SK-N-SH (cell line): Measurements from ENCODE around the gene MMP24OS. TPM values are rescaled to one million over a fixed set of nuclear protein-coding genes. Genes with fewer than 3 reads are reported as not detected.

ENCODE experiments used
- CTCF ChIA-PET: fragments of 300-600, 350-600 bp; formaldehyde crosslinking; extraction: SDS; loops from one replicate; lab custom pipeline; 2021; lab: Yijun Ruan, JAX
- POLR2A ChIA-PET: fragments of 350-600 bp; sonication (Branson Sonifier 250); formaldehyde crosslinking; extraction: SDS; loops from one replicate; lab custom pipeline; 2020; ENCODE audit warnings: antibody characterized with exemption, inconsistent platforms; lab: Yijun Ruan, JAX
- DNase-seq: peaks from one replicate; pipeline ENCODE4 v3.0.0; 2012
- H2AFZ ChIP-seq: fragments of 200-600 bp; sonication (generic); 2 replicates; pipeline ENCODE4 v1.8.1; 2016; ENCODE audit warnings: antibody characterized with exemption, mild to moderate bottlenecking, low read depth
- H3F3A ChIP-seq: fragments of 200-600 bp; sonication (generic); replicated peaks from 2 replicates; pipeline ENCODE3; 2016; ENCODE audit warnings: antibody characterized with exemption, mild to moderate bottlenecking; ENCODE audit not compliant: insufficient read depth
- H3K27ac ChIP-seq, 2 experiments: fragments of 200-500 bp in 1 of 2; fragments of 200-600 bp in 1 of 2; sonication (Bioruptor generic) in 1 of 2; sonication (generic), shearing (Covaris generic) in 1 of 2; 2 replicates each; pipeline versions ENCODE4 v1.5.1 to v1.6.1; 2014 to 2016; ENCODE audit warnings: low read depth in 2 of 2, inconsistent platforms in 1 of 2, low read length in 1 of 2, mild to moderate bottlenecking in 1 of 2, mixed read lengths in 1 of 2
- H3K27me3 ChIP-seq: fragments of 200-600 bp; sonication (generic), shearing (Covaris generic); 2 replicates; pipeline ENCODE4 v1.6.1; 2016; ENCODE audit warnings: mixed run types; ENCODE audit not compliant: insufficient read depth
- H3K36me3 ChIP-seq, 2 experiments: fragments of 200-500 bp in 1 of 2; fragments of 200-600 bp in 1 of 2; sonication (Bioruptor generic) in 1 of 2; sonication (generic) in 1 of 2; replicated peaks in 1 of 2; 2 replicates each; pipeline versions ENCODE3 to v1.5.1; 2014 to 2016; ENCODE audit warnings: low read length in 1 of 2, mild to moderate bottlenecking in 1 of 2; ENCODE audit not compliant: insufficient read depth in 2 of 2, control insufficient read depth in 1 of 2
- H3K4me1 ChIP-seq, 2 experiments: fragments of 200-500 bp in 1 of 2; fragments of 200-600 bp in 1 of 2; sonication (Bioruptor generic) in 1 of 2; sonication (generic), shearing (Covaris generic) in 1 of 2; 2 replicates each; pipeline versions ENCODE4 v1.5.1 to v1.6.1; 2014 to 2016; ENCODE audit warnings: low read depth in 1 of 2, low read length in 1 of 2, mixed run types in 1 of 2; ENCODE audit not compliant: insufficient read depth in 2 of 2, control insufficient read depth in 1 of 2
- H3K4me2 ChIP-seq: fragments of 200-600 bp; sonication (generic), shearing (Covaris generic); 2 replicates; pipeline ENCODE4 v1.6.1; 2017; ENCODE audit warnings: mixed run types
- H3K4me3 ChIP-seq, 2 experiments: fragments of 200-500 bp in 1 of 2; fragments of 200-600 bp in 1 of 2; sonication (Bioruptor generic) in 1 of 2; sonication (generic), shearing (Covaris generic) in 1 of 2; 2 replicates each; pipeline versions ENCODE4 v1.5.1 to v1.8.1; 2014 to 2016; ENCODE audit warnings: low read depth in 2 of 2, inconsistent platforms in 1 of 2, low read length in 1 of 2, mild to moderate bottlenecking in 1 of 2, mixed read lengths in 1 of 2, moderate library complexity in 1 of 2
- H3K79me2 ChIP-seq: fragments of 200-600 bp; sonication (generic); 2 replicates; pipeline ENCODE4 v1.8.1; 2017; ENCODE audit warnings: mild to moderate bottlenecking; ENCODE audit not compliant: insufficient read depth
- H3K9ac ChIP-seq: fragments of 200-600 bp; sonication (generic); 2 replicates; pipeline ENCODE4 v1.6.1; 2017; ENCODE audit warnings: mixed run types
- H3K9me2 ChIP-seq: fragments of 200-600 bp; sonication (generic); 2 replicates; pipeline ENCODE4 v1.6.1; 2017; ENCODE audit warnings: mixed run types
- H3K9me3 ChIP-seq: fragments of 200-600 bp; sonication (generic); 2 replicates; pipeline ENCODE4 v1.6.1; 2017; ENCODE audit warnings: mixed run types, mild to moderate bottlenecking, moderate library complexity
- H4K20me1 ChIP-seq: fragments of 200-600 bp; sonication (generic); 2 replicates; pipeline ENCODE4 v1.6.1; 2017; ENCODE audit warnings: mild to moderate bottlenecking, mixed run types; ENCODE audit not compliant: insufficient read depth
- CHD2 ChIP-seq: fragments of 150-350 bp; IDR thresholded peaks from 2 replicates; pipeline ENCODE4 v1.6.1; 2018; ENCODE audit warnings: low read length; ENCODE audit not compliant: partially characterized antibody
- CTCF ChIP-seq: fragments of 200-600 bp; sonication (generic); IDR thresholded peaks from 2 replicates; pipeline ENCODE4 v1.6.1; 2017; ENCODE audit warnings: antibody characterized with exemption, mild to moderate bottlenecking, moderate library complexity
- FOSL2 ChIP-seq: IDR thresholded peaks from 2 replicates; pipeline ENCODE4 v1.4.0; 2012; ENCODE audit warnings: low read depth, mild to moderate bottlenecking, moderate library complexity, borderline replicate concordance
- FOXJ3 ChIP-seq: sonication (generic); formaldehyde crosslinking; IDR thresholded peaks from 2 replicates; pipeline ENCODE4 v1.5.1; 2020; ENCODE audit warnings: mild to moderate bottlenecking, missing genetic modification reagents
- GATA2 ChIP-seq: sonication (generic); formaldehyde crosslinking; IDR thresholded peaks from 2 replicates; pipeline ENCODE4 v1.5.0; 2020; ENCODE audit warnings: mild to moderate bottlenecking, missing genetic modification reagents
- JUND ChIP-seq: IDR thresholded peaks from 2 replicates; pipeline ENCODE4 v1.4.0; 2012
- NFIC ChIP-seq: IDR thresholded peaks from 2 replicates; pipeline ENCODE4 v1.4.0; 2012; ENCODE audit warnings: borderline replicate concordance
- NRF1 ChIP-seq: IDR thresholded peaks from 2 replicates; pipeline ENCODE4 v1.6.1; 2012; ENCODE audit warnings: low read depth, mild to moderate bottlenecking, low read length
- RAD21 ChIP-seq: IDR thresholded peaks from 2 replicates; pipeline ENCODE4 v1.6.1; 2012; ENCODE audit warnings: mild to moderate bottlenecking, low read length
- REST ChIP-seq: IDR thresholded peaks from 2 replicates; pipeline ENCODE4 v1.6.1; 2012; ENCODE audit warnings: mild to moderate bottlenecking, low read depth, low read length, moderate library complexity
- RFX5 ChIP-seq: IDR thresholded peaks from 2 replicates; pipeline ENCODE4 v1.6.1; 2012; ENCODE audit warnings: mild to moderate bottlenecking, improper control_type of control experiment, low read length
- RXRA ChIP-seq: IDR thresholded peaks from 2 replicates; pipeline ENCODE4 v1.4.0; 2012; ENCODE audit warnings: low read depth, mild to moderate bottlenecking, borderline replicate concordance
- SIN3A ChIP-seq: IDR thresholded peaks from 2 replicates; pipeline ENCODE4 v1.6.1; 2012; ENCODE audit warnings: low read depth, mild to moderate bottlenecking, low read length, moderate library complexity, borderline replicate concordance
- TEAD4 ChIP-seq: IDR thresholded peaks from 2 replicates; pipeline ENCODE4 v1.4.0; 2012; ENCODE audit warnings: mild to moderate bottlenecking, borderline replicate concordance; ENCODE audit not compliant: insufficient read depth
- USF1 ChIP-seq: IDR thresholded peaks from 2 replicates; pipeline ENCODE4 v1.4.0; 2012; ENCODE audit warnings: low read depth, borderline replicate concordance
- YY1 ChIP-seq: IDR thresholded peaks from 2 replicates; pipeline ENCODE4 v1.4.0; 2012; ENCODE audit warnings: low read depth, mild to moderate bottlenecking
- WGBS: methylation state at CpG from one replicate; pipeline ENCODE4 v1.1.6; 2017; ENCODE audit warnings: low lambda C conversion rate; 5-methylcytosine and 5-hydroxymethylcytosine counted together
- polyA plus RNA-seq, 3 experiments: library from polyadenylated mRNA; depleted of rRNA; stranded (reverse); fragments of >200 nt; gene quantifications; 2 replicates each; pipeline ENCODE4 v1.2.3, GENCODE V29; 2012
- TF ChIP-seq, protein P1 (sequence below): IDR thresholded peaks from 2 replicates; pipeline ENCODE4 v1.4.0; 2012; ENCODE audit warnings: low read depth
- TF ChIP-seq, protein P2 (sequence below): IDR thresholded peaks from 2 replicates; pipeline ENCODE4; 2012

MMP24OS gene
- polyA plus RNA-seq, 1 of the 3 experiments (the other 2 are of a cell fraction), result 53.1 TPM

- Histone ChIP-seq H3K36me3 (no peaks in the 10 kb centered on the region), H3K27me3 (no peaks in the 10 kb centered on the region), H3K79me2 (no peaks in the 10 kb centered on the region), H3K4me3 (no peak overlapping the region), H3K4me1 (peaks cover 19 to 24% of the 10 kb centered on the region in 2 experiments; a peak in 3 of 4 replicates), H3K9me3 (no peaks in the 10 kb centered on the region), H3K9ac (no peak overlapping the region), H2AFZ (no peak overlapping the region), H3K9me2 (no peaks in the 10 kb centered on the region), H3K4me2 (no peak overlapping the region), H4K20me1 (no peaks in the 10 kb centered on the region), H3K27ac (no peak overlapping the region), H3F3A (peaks cover 8% of the 10 kb centered on the region)
- WGBS, result 96% methylated on average over 4 of the region's 4 CpGs
- ChIA-PET POLR2A (interaction anchor here (0.6 kb wide), 1 partner anchor 235 kb away, joined by 7 read pairs; no protein-coding TSS in a partner anchor), CTCF (interaction anchor here (0.7 to 16.5 kb wide), 2 partner anchors 10 to 143 kb away, joined by 3 to 323 read pairs; partner anchors contain the start of gene GDF5)
- no peak for DNase-seq
- no peak for TF ChIP-seq REST
- TF ChIP-seq RFX5, result no peak
- no peak for TF ChIP-seq NFIC
- TF ChIP-seq, protein P1, sequence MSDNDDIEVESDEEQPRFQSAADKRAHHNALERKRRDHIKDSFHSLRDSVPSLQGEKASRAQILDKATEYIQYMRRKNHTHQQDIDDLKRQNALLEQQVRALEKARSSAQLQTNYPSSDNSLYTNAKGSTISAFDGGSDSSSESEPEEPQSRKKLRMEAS, result no peak
- TF ChIP-seq RAD21, result no peak
- no peak for TF ChIP-seq CHD2
- no peak for TF ChIP-seq CTCF
- no peak for TF ChIP-seq SIN3A
Measured at GRCh38 chr20:35299780-35300179, 21.9 kb upstream of the MMP24OS start.

GRCh38 chr20:35298264-35298663 lies 20.3 kb upstream of the MMP24OS start:
- H3K4me3 ChIP-seq, result no peak overlapping the region
- no peak overlapping the region for H3K9ac ChIP-seq
- POLR2A ChIA-PET, result no interaction called here
- no peaks in the 10 kb centered on the region for H3K27me3 ChIP-seq
- H3K36me3 ChIP-seq, result no peaks in the 10 kb centered on the region
- no peak overlapping the region for H3K4me2 ChIP-seq
- peaks cover 13 to 19% of the 10 kb centered on the region in 2 experiments; a peak in 3 of 4 replicates for H3K4me1 ChIP-seq
- H4K20me1 ChIP-seq, result no peaks in the 10 kb centered on the region
- CTCF ChIA-PET, result interaction anchor here (0.6 to 16.5 kb wide), 4 partner anchors 8 to 144 kb away, joined by 3 to 323 read pairs (median 4); partner anchors contain the start of gene GDF5
- no peaks in the 10 kb centered on the region for H3K9me3 ChIP-seq
- no peak overlapping the region; a peak in 1 of 4 replicates for H3K27ac ChIP-seq
- no peak overlapping the region for H2AFZ ChIP-seq
- H3F3A ChIP-seq, result peaks cover 8% of the 10 kb centered on the region
- no peak for DNase-seq
- no peaks in the 10 kb centered on the region for H3K9me2 ChIP-seq
- 85% methylated on average over 5 of the region's 5 CpGs for WGBS
- H3K79me2 ChIP-seq, result no peaks in the 10 kb centered on the region
- TF ChIP-seq FOSL2, result no peak
- TF ChIP-seq, protein P2, sequence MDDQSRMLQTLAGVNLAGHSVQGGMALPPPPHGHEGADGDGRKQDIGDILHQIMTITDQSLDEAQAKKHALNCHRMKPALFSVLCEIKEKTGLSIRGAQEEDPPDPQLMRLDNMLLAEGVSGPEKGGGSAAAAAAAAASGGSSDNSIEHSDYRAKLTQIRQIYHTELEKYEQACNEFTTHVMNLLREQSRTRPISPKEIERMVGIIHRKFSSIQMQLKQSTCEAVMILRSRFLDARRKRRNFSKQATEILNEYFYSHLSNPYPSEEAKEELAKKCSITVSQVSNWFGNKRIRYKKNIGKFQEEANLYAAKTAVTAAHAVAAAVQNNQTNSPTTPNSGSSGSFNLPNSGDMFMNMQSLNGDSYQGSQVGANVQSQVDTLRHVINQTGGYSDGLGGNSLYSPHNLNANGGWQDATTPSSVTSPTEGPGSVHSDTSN, result no peak
- no peak for TF ChIP-seq USF1
- no peak for TF ChIP-seq TEAD4
- TF ChIP-seq JUND, result no peak
- no peak for TF ChIP-seq NRF1
- TF ChIP-seq FOXJ3 (CRISPR knock-in tag), result no peak
- no peak for TF ChIP-seq RXRA
- no peak for TF ChIP-seq CTCF
- TF ChIP-seq GATA2 (CRISPR knock-in tag), result no peak
- no peak for TF ChIP-seq YY1
